ENCODE measurements around the gene TRAF2.

GRCh38 chr9:136882109-136882946 lies 4.0 kb upstream of the TRAF2 start:
- TF ChIP-seq GABPA (IDR thresholded peaks at IDR 0.05; ENCODE audit: low read depth) (no peak), CTCF (IDR thresholded peaks at IDR 0.05; ENCODE audit: insufficient read depth, low read length) (no peak), SPI1 (IDR thresholded peaks at IDR 0.05; ENCODE audit: borderline replicate concordance, low read depth) (no peak)
